HEK293T (cell line): ENCODE measurements around the gene SLC1A4.

Source experiments
- CTCF ChIA-PET: fragments of 350-600 bp; formaldehyde crosslinking; extraction: SDS; loops from one replicate; lab custom pipeline; 2021; ENCODE audit warnings: antibody characterized with exemption, inconsistent platforms; lab: Yijun Ruan, JAX
- POLR2A ChIA-PET: fragments of 350-600 bp; formaldehyde crosslinking; extraction: SDS; loops from one replicate; lab custom pipeline; 2020; ENCODE audit warnings: antibody characterized with exemption, inconsistent platforms; lab: Yijun Ruan, JAX
- DNase-seq: peaks from one replicate; pipeline ENCODE4 v3.0.0; 2012; ENCODE audit warnings: mixed read lengths; ENCODE audit errors: extremely low spot score
- ARNT ChIP-seq: fragments of 450-650 bp; IDR thresholded peaks from 2 replicates; pipeline ENCODE4 v1.6.1; 2017; ENCODE audit warnings: mild to moderate bottlenecking
- BHLHE40 ChIP-seq: fragments of 450-650 bp; IDR thresholded peaks from 2 replicates; pipeline ENCODE4 v1.6.1; 2016; ENCODE audit warnings: mild to moderate bottlenecking, moderate library complexity, borderline replicate concordance
- CTBP1 ChIP-seq: fragments of 450-650 bp; IDR thresholded peaks from 2 replicates; pipeline ENCODE4 v1.6.1; 2016; ENCODE audit warnings: borderline replicate concordance
- ELF4 ChIP-seq: fragments of 450-650 bp; IDR thresholded peaks from 2 replicates; pipeline ENCODE4 v1.6.1; 2017; ENCODE audit warnings: antibody characterized with exemption
- FOXA1 ChIP-seq: fragments of 450-650 bp; IDR thresholded peaks from 2 replicates; pipeline ENCODE4 v1.6.1; 2016; ENCODE audit warnings: mild to moderate bottlenecking
- FOXK2 ChIP-seq: fragments of 450-650 bp; IDR thresholded peaks from 2 replicates; pipeline ENCODE4 v1.6.1; 2016; ENCODE audit warnings: mild to moderate bottlenecking
- FOXM1 ChIP-seq: fragments of 450-650 bp; IDR thresholded peaks from 2 replicates; pipeline ENCODE4 v1.6.1; 2017; ENCODE audit warnings: mild to moderate bottlenecking, borderline replicate concordance
- HDGF ChIP-seq: fragments of 450-650 bp; IDR thresholded peaks from 2 replicates; pipeline ENCODE4 v1.6.1; 2017; ENCODE audit warnings: antibody characterized with exemption, borderline replicate concordance
- L3MBTL2 ChIP-seq: fragments of 450-650 bp; conservative IDR thresholded peaks from 2 replicates; pipeline ENCODE4 v1.6.1; 2016; ENCODE audit warnings: mild to moderate bottlenecking
- LEF1 ChIP-seq: fragments of 450-650 bp; IDR thresholded peaks from 2 replicates; pipeline ENCODE4 v1.6.1; 2017; ENCODE audit warnings: mild to moderate bottlenecking, borderline replicate concordance
- NFRKB ChIP-seq: fragments of 450-650 bp; IDR thresholded peaks from 2 replicates; pipeline ENCODE4 v1.6.1; 2016; ENCODE audit warnings: mild to moderate bottlenecking, moderate library complexity
- PKNOX1 ChIP-seq: fragments of 450-650 bp; IDR thresholded peaks from 2 replicates; pipeline ENCODE4 v1.6.1; 2016
- SP1 ChIP-seq: fragments of 450-650 bp; IDR thresholded peaks from 2 replicates; pipeline ENCODE4 v1.6.1; 2017
- SUZ12 ChIP-seq: fragments of 450-650 bp; IDR thresholded peaks from 2 replicates; pipeline ENCODE4 v1.6.1; 2016; ENCODE audit warnings: mild to moderate bottlenecking
- TARDBP ChIP-seq: fragments of 450-650 bp; IDR thresholded peaks from 2 replicates; pipeline ENCODE4 v1.6.1; 2016
- ZNF384 ChIP-seq: fragments of 450-650 bp; IDR thresholded peaks from 2 replicates; pipeline ENCODE4 v1.6.1; 2016

Gene SLC1A4

GRCh38 chr2:65021709-65022108, 32.5 kb downstream of the SLC1A4 start:
- CTCF ChIA-PET, result no interaction called here
- TF ChIP-seq ARNT (no peak), PKNOX1 (no peak), HDGF (no peak), FOXK2 (no peak), FOXM1 (no peak), SP1 (no peak), L3MBTL2 (no peak), CTBP1 (no peak), ELF4 (no peak)
- POLR2A ChIA-PET, result no interaction called here
- no peak for DNase-seq

- no peak for DNase-seq
- CTCF ChIA-PET, result no interaction called here
- TF ChIP-seq FOXM1, result no peak
- no peak for TF ChIP-seq SP1
- TF ChIP-seq FOXA1, result no peak
- no peak for TF ChIP-seq NFRKB
- TF ChIP-seq L3MBTL2, result no peak
- TF ChIP-seq FOXK2, result no peak
- TF ChIP-seq TARDBP, result no peak
- POLR2A ChIA-PET, result no interaction called here
Measured at GRCh38 chr2:65022189-65022588, 33.0 kb downstream of the SLC1A4 start.

- POLR2A ChIA-PET, result no interaction called here
- DNase-seq, result no peak
- CTCF ChIA-PET, result interaction anchor here (1.2 kb wide), 1 partner anchor 106 kb away, joined by 4 read pairs; no protein-coding TSS in a partner anchor
- TF ChIP-seq FOXA1, result no peak
- no peak for TF ChIP-seq FOXM1
- TF ChIP-seq ZNF384, result no peak
- TF ChIP-seq HDGF, result no peak
- TF ChIP-seq SP1, result no peak
- TF ChIP-seq CTBP1, result no peak
- no peak for TF ChIP-seq NFRKB
- no peak for TF ChIP-seq SUZ12
- no peak for TF ChIP-seq LEF1
- TF ChIP-seq ARNT, result no peak
- no peak for TF ChIP-seq ELF4
- TF ChIP-seq BHLHE40, result no peak
- no peak for TF ChIP-seq TARDBP
Measured at GRCh38 chr2:65023742-65024141, 34.5 kb downstream of the SLC1A4 start.

GRCh38 chr2:65024149-65024829, 35.1 kb downstream of the SLC1A4 start:
- TF ChIP-seq PKNOX1 (no peak), FOXK2 (no peak), TARDBP (no peak), SP1 (no peak), BHLHE40 (no peak), ZNF384 (no peak), FOXA1 (no peak), LEF1 (no peak), ARNT (no peak), FOXM1 (no peak), CTBP1 (no peak), L3MBTL2 (no peak), HDGF (no peak), NFRKB (no peak), SUZ12 (no peak)
- no peak for DNase-seq
- ChIA-PET POLR2A (interaction anchor here (1.1 kb wide), 1 partner anchor 32 kb away, joined by 3 read pairs; the partner anchor contains the start of gene CEP68), CTCF (interaction anchor here (0.7 to 1.2 kb wide), 2 partner anchors 16 to 106 kb away, joined by 3 to 4 read pairs; no protein-coding TSS in a partner anchor)

- TF ChIP-seq BHLHE40 (no peak), PKNOX1 (no peak), TARDBP (no peak), FOXK2 (no peak), FOXA1 (no peak), HDGF (no peak), CTBP1 (no peak)
- CTCF ChIA-PET, result no interaction called here
- POLR2A ChIA-PET, result interaction anchor here (1.1 kb wide), 1 partner anchor 31 kb away, joined by 3 read pairs; the partner anchor contains the start of gene CEP68
- DNase-seq, result no peak
Measured at GRCh38 chr2:65025453-65026123, 36.4 kb downstream of the SLC1A4 start.

- no peak for DNase-seq
- ChIA-PET POLR2A (no interaction called here), CTCF (no interaction called here)
- TF ChIP-seq L3MBTL2 (no peak), ZNF384 (no peak), ELF4 (no peak), BHLHE40 (no peak), NFRKB (no peak), SUZ12 (no peak), PKNOX1 (no peak), LEF1 (no peak), CTBP1 (no peak), FOXM1 (no peak), SP1 (no peak), HDGF (no peak), TARDBP (no peak), FOXK2 (no peak), FOXA1 (no peak), ARNT (no peak)
Measured at GRCh38 chr2:65026154-65026553, 37.0 kb downstream of the SLC1A4 start.
